Measurements from ENCODE around the gene RNF166.

The RNF166 gene

DNA sequence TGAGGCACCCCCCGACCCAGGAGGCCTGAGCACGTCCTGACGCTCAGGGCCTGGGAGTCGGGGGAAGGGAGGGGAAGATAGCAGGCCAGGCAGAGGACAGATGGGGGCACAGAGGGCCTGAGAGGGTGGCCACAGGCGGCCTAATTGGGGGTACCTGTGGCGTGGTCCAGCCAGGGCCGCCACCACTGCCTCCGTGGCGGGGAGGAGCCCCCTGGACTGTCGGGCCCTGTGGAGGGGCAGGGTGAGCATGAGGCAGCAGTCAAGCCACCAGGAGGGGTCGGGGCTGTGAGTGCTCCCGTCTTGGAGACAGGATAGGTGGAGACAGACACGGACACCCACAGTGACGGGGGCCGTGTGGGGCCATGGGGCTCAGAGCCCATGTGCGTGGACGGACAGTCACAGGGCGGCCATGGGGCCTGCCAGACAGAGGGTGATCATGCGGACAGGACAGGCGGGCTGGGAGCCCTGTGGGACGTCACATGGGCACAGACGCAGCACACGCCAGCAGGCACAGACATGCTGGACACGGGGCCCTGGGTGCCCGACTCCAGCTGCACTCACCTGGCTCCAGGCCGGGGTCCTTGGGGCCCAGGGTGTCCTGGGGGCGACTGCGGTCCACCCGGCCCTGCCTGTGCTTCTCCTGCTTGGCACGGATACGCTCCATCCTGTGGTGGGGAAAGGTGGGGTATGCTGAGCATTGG lies 18.8 kb upstream of the RNF166 start:
- Histone ChIP-seq H3K36me3 (ENCODE audit: insufficient read depth, low read length) (peaks cover 81% of the 10 kb centered on the region), H3K27ac (ENCODE audit: low read length) (no peak overlapping the region)
- no peak for ATAC-seq (ENCODE audit: insufficient read depth, low read depth)

DNA sequence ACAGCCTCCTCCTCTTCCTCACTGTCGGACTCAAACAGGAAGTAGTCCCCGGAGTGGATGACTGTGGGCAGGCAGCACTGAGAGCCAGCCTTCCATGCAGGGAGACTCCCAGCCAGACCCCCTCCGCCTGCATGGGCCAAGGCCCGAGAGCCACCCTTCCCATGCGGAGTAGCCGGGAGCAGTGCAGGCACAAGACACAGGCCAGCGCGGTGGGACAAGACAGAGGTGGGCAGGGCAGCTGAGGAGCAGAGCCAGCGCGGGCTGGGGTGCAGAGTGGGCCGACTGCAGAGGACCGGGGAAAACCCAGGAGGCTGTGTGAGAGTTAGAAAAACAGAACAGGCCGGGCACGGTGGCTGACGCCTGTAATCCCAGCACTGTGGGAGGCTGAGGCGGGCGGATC lies 17.7 kb upstream of the RNF166 start:
- TF ChIP-seq, protein P1, sequence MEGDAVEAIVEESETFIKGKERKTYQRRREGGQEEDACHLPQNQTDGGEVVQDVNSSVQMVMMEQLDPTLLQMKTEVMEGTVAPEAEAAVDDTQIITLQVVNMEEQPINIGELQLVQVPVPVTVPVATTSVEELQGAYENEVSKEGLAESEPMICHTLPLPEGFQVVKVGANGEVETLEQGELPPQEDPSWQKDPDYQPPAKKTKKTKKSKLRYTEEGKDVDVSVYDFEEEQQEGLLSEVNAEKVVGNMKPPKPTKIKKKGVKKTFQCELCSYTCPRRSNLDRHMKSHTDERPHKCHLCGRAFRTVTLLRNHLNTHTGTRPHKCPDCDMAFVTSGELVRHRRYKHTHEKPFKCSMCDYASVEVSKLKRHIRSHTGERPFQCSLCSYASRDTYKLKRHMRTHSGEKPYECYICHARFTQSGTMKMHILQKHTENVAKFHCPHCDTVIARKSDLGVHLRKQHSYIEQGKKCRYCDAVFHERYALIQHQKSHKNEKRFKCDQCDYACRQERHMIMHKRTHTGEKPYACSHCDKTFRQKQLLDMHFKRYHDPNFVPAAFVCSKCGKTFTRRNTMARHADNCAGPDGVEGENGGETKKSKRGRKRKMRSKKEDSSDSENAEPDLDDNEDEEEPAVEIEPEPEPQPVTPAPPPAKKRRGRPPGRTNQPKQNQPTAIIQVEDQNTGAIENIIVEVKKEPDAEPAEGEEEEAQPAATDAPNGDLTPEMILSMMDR (IDR thresholded peaks at IDR 0.05; ENCODE audit: borderline replicate concordance, extremely low read depth, low read length, poor library complexity, severe bottlenecking), result no peak
- TF ChIP-seq EZH2 (IDR thresholded peaks at IDR 0.05; ENCODE audit: borderline replicate concordance, low read depth, low read length, severe bottlenecking), result no peak
- Histone ChIP-seq H2AFZ (ENCODE audit: low read depth, low read length) (no peak overlapping the region), H3K4me1 (ENCODE audit: insufficient read depth, low read length) (no peaks in the 10 kb centered on the region), H4K20me1 (ENCODE audit: insufficient read depth, low read length) (peaks cover 11% of the 10 kb centered on the region), H3K4me3 (ENCODE audit: low read depth in 1 of 2, low read length in 2 of 2) (no peak overlapping the region), H3K9me3 (ENCODE audit: insufficient read depth, low read length, severe bottlenecking) (no peaks in the 10 kb centered on the region), H3K79me2 (ENCODE audit: insufficient read depth, low read length) (no peaks in the 10 kb centered on the region), H3K27me3 (ENCODE audit: insufficient read depth, low read length, poor library complexity) (no peaks in the 10 kb centered on the region), H3K36me3 (ENCODE audit: insufficient read depth, low read length) (peaks cover 88% of the 10 kb centered on the region), H3K27ac (ENCODE audit: low read length) (no peak overlapping the region), H3K4me2 (ENCODE audit: insufficient read depth, low read length) (no peak overlapping the region), H3K9ac (ENCODE audit: low read depth, low read length) (no peak overlapping the region)
- DNase-seq (no peak), ATAC-seq (ENCODE audit: insufficient read depth, low read depth) (no peak)

More for the DNA sequence above, 18.8 kb upstream of the RNF166 start:
- H3K4me2 ChIP-seq (ENCODE audit: insufficient read depth, low read length), result no peak overlapping the region
- no peaks in the 10 kb centered on the region for H3K27me3 ChIP-seq (ENCODE audit: insufficient read depth, low read length, poor library complexity)
- no peaks in the 10 kb centered on the region for H3K79me2 ChIP-seq (ENCODE audit: insufficient read depth, low read length)
- TF ChIP-seq, protein P1 (IDR thresholded peaks at IDR 0.05; ENCODE audit: borderline replicate concordance, extremely low read depth, low read length, poor library complexity, severe bottlenecking), result no peak
- TF ChIP-seq EZH2 (IDR thresholded peaks at IDR 0.05; ENCODE audit: borderline replicate concordance, low read depth, low read length, severe bottlenecking), result no peak
- H3K4me3 ChIP-seq (ENCODE audit: low read depth in 1 of 2, low read length in 2 of 2), result no peak overlapping the region
- no peak for DNase-seq
- H3K4me1 ChIP-seq (ENCODE audit: insufficient read depth, low read length), result no peaks in the 10 kb centered on the region
- H3K9ac ChIP-seq (ENCODE audit: low read depth, low read length), result no peak overlapping the region
- H3K9me3 ChIP-seq (ENCODE audit: insufficient read depth, low read length, severe bottlenecking), result no peaks in the 10 kb centered on the region
- H2AFZ ChIP-seq (ENCODE audit: low read depth, low read length), result no peak overlapping the region
- H4K20me1 ChIP-seq (ENCODE audit: insufficient read depth, low read length), result peaks cover 3% of the 10 kb centered on the region; the same call in 1 of the 2 replicates

DNA sequence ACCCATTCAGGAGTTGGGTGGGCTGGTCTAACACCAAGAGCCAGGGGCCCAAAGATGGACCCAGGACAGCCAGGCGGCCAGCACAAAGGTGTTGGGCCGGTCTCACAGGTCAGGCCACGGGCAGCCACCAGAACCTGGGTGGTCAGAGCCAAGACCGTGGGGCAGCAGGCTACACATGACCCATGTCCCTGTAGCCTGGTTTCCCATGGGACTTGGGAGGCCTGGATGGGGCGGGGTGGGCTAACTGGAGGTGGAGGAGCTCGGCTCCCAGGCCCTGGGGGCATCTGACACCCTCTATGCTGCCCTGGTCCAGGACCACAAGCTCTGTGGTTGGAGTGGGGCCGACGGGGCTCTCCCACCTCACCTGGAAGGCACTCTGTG lies 17.3 kb upstream of the RNF166 start:
- DNase-seq, result no peak
- no peaks in the 10 kb centered on the region for H3K9me3 ChIP-seq (ENCODE audit: insufficient read depth, low read length, severe bottlenecking)
- no peak for ATAC-seq (ENCODE audit: insufficient read depth, low read depth)
- H3K79me2 ChIP-seq (ENCODE audit: insufficient read depth, low read length), result no peaks in the 10 kb centered on the region
- no peak overlapping the region for H3K9ac ChIP-seq (ENCODE audit: low read depth, low read length)
- H3K27me3 ChIP-seq (ENCODE audit: insufficient read depth, low read length, poor library complexity), result no peaks in the 10 kb centered on the region
- H4K20me1 ChIP-seq (ENCODE audit: insufficient read depth, low read length), result peaks cover 16% of the 10 kb centered on the region
- H3K27ac ChIP-seq (ENCODE audit: low read length), result no peak overlapping the region
- no peak overlapping the region for H3K4me2 ChIP-seq (ENCODE audit: insufficient read depth, low read length)
- TF ChIP-seq, protein P1 (IDR thresholded peaks at IDR 0.05; ENCODE audit: borderline replicate concordance, extremely low read depth, low read length, poor library complexity, severe bottlenecking), result no peak
- no peak for TF ChIP-seq EZH2 (IDR thresholded peaks at IDR 0.05; ENCODE audit: borderline replicate concordance, low read depth, low read length, severe bottlenecking)
- no peaks in the 10 kb centered on the region for H3K4me1 ChIP-seq (ENCODE audit: insufficient read depth, low read length)
- H3K4me3 ChIP-seq (ENCODE audit: low read depth in 1 of 2, low read length in 2 of 2), result no peak overlapping the region
- no peak overlapping the region for H2AFZ ChIP-seq (ENCODE audit: low read depth, low read length)
- H3K36me3 ChIP-seq (ENCODE audit: insufficient read depth, low read length), result peaks cover 92% of the 10 kb centered on the region

All from DND-41 (cell line).